Stimulated activated CD4-positive, alpha-beta T cell treated with anti-CD3 and anti-CD28 coated beads, Interleukin-4, amount 100 ng/mL, for 4 hours (primary cell): ENCODE measurements around the gene HARS2.
"Not testable (repeated sequence)": the region's sequence is repeated elsewhere in the genome, so short reads cannot be mapped to it uniquely, and the experiment has no call there.

Source experiments
- DNase-seq, 2 experiments: peaks; one replicate each; pipeline ENCODE4 v3.0.0-alpha.2; 2020

The HARS2 gene, protein sequence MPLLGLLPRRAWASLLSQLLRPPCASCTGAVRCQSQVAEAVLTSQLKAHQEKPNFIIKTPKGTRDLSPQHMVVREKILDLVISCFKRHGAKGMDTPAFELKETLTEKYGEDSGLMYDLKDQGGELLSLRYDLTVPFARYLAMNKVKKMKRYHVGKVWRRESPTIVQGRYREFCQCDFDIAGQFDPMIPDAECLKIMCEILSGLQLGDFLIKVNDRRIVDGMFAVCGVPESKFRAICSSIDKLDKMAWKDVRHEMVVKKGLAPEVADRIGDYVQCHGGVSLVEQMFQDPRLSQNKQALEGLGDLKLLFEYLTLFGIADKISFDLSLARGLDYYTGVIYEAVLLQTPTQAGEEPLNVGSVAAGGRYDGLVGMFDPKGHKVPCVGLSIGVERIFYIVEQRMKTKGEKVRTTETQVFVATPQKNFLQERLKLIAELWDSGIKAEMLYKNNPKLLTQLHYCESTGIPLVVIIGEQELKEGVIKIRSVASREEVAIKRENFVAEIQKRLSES

DNA sequence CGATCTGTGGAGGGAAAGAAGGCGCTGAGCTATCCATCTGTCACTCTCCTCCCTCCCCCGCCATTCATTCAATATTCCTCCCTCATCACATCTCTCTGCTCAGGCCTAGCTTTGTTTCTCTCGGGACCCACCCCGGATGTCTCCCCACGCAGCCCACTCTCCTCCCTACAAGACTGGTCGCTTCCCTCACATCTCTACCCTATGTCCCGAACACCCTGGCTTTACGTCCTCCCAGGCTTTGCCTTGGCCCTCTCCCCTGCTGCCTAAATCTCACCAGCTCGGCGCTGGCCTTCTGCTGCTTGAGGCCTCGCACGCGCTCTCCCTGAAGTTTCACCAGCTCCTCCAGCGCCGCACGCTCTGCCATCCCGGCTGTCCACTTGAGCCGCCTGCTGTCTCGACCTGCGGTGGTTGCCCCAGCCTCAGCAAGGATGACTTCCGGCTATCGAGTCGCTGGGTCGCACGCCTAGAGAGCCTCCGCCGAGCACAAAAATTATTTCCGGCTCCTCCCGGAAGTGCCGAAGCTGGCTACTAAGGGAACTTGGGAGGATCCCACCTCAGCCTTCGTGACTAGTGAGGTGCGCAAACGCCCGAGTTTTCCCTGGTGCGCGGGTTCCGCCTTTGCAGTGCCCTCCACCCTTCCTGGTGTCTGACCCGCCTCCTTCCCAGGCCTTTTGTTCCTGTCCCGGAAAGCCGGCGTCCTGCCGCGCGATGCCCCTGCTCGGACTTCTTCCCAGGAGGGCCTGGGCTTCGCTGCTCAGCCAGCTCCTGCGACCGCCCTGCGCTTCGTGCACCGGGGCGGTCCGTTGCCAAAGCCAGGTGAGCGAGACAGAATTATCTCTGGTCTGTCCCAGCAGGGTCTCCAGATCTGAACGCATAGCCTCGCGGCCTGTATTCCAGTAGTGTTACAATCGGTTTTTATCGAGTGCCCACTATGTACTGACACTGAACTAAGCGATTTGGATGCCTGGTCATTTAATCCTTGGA lies at the start of gene HARS2, which contains the start of gene HARS1:
Gene HARS2 (plus strand): TSS at position 515 of the 984 bp plus-strand sequence. CDS start 194 bp downstream, at position 709.
Gene HARS1 (minus strand): TSS at position 430 of the 984 bp plus-strand sequence. CDS start 66 bp downstream, at position 364.
- DNase-seq, result peak; percentile 75 to 81

DNA sequence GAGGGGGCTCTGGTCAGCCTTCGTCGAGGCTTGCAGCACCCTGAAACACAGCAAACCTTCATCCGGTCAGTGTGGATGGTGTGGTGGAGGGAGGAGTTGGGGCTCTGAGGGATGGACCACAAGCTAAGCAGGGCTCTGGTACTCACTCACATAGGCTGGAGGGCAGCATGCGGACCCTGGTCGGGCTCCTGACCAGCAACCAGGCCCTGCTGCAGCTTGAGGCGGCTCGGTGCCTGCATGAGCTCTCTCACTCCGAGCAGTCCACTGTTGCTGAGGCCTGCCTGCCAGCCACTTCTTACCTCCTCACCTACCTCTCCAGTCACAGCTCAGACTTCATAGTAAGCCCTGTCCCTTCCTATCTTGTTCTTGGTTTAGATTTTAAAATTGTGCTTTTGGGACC lies 49.5 kb upstream of the HARS2 start:
- DNase-seq, result no peak

DNA sequence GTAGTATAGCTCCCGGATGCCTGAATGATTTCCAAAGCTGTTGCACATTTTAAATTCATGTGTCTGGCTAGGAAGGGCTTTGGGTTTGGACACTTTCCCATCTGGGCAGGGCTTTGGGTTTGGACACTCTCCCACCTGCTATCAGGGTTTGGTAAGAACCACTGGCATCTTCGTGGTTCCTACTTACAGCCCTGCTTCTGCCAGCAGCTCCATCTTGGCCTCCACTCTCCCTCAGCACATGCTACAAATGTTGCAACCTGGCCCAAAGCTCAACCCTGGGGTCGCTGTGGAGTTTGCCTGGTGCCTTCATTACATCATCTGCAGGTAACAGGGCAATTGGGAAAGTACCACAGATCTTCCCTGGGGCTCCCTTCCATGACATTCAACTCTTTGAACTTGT lies 48.5 kb upstream of the HARS2 start:
- no peak for DNase-seq

DNA sequence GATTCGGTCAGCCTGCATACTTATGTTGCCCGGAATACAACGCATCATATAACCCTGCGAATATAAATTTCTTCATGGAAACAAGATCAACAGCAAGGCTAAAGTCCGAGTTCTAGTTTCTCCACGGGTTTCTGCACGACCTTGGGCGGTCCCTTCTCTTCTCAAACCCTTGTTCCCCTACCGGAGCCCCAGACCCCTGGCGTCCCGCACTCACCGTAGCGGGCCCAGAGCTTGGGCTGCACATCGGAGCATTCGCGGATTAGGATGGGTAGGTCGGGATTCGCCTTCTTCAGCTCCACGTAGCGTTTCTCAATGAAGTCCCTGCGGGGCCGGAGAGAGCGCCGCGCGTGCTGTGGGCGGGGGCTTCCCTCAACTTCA lies 44.2 kb upstream of the HARS2 start:
- no peak for DNase-seq

DNA sequence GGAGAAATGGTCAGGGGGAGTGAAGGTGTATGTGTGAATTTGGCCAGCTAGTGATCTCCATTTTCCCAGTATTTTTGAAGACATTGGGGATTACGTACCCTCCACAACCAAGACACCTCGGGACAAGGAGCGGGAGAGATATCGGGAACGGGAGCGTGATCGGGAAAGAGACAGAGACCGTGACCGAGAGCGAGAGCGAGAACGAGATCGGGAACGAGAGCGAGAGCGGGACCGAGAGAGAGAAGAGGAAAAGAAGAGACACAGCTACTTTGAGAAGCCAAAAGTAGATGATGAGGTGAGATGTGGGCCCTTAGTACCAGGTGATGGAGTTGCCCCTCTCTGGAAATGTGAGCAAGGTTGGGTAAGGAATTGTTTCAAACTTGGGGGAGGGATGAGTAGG lies 32.4 kb upstream of the HARS2 start:
- no peak for DNase-seq

DNA sequence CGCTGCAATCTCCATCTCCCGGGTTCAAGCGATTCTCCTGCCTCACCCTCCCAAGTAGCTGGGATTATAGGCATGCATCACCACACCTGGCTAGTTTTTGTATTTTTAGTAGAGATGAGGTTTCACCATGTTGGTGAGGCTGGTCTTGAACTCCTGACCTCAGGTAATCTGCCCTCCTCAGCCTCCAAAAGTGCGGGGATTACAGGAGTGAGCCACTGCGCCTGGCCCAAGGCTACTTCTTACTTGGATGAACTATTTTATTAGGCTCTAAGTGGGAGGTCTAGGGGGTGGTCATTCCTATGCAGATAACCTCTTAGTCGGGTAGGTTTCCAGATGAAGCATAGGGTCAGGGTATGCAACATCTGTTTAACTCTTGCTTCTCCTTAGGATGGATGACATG lies 30.9 kb upstream of the HARS2 start:
- not testable (repeated sequence) for DNase-seq

DNA sequence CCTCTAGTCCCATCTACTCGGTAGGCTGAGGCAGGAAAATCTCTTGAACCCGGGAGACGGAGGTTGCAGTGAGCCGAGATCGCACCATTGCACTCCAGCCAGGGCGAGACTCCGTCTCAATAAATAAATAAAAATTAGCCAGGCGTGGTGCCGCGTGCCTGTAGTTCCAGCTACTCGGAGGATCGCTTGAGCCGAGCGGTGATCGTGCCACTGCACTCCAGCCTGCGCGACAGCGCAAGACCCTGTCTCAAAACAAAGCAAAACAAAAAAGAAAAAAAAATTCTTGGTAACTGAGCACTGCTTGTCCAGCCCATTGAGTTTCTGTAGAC lies 27.3 kb upstream of the HARS2 start:
- no peak for DNase-seq

DNA sequence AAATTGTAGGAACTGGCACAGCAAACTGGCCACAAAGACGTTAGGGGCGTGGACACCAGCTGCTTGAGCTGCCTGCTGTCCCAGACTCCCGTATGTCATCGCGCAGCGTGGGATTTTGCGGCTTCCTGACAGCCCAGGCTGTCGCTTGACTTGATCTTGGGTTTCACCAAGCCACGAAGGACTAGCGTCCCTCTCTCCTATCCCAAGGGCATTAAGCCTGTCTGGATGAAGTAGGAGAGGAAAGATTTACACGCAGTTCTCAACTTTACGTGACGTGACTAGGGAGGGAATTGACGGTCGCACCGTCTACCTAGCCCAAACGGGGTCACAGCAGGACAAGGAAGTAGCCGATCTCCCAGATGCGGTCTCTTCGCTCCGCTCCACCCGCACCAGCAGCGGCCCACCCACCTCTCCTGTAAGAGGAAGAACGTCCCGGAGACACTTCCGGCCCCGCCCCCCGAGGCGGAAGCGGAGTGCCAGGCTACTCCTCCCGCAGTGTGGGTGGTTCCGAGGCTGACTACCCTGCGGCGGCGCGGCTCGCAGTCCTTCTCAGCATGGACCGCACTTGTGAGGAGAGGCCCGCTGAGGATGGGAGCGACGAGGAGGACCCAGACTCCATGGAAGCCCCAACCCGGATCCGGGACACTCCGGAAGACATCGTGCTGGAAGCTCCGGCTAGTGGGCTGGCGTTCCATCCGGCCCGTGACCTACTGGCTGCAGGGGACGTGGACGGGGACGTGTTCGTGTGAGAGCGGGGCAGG lies 26.7 kb upstream of the HARS2 start, which contains the start of gene WDR55:
Gene WDR55 (plus strand): TSS at position 546 of the 761 bp plus-strand sequence. CDS start 9 bp downstream, at position 555.
- DNase-seq, result peak; percentile 95

DNA sequence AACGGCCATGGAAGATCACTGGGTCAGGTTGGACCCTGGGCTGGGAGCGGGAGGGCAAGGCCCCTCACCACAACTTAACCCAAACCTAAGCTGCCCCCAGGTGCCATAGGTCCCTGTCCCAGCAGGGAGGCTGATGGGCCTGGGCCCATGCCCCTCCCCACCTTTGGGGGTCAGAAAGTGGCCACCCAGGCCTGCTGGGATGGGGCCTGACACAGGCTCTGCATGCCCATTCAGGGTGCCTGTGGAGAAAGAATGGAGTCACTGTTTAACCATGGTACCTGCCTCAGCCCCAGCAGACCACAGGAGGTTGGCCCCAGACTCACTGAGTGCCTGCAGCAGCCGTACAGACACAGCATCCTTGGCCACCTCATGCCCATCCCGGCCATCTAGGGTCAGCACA lies 20.2 kb upstream of the HARS2 start:
- DNase-seq, result not testable (repeated sequence)

DNA sequence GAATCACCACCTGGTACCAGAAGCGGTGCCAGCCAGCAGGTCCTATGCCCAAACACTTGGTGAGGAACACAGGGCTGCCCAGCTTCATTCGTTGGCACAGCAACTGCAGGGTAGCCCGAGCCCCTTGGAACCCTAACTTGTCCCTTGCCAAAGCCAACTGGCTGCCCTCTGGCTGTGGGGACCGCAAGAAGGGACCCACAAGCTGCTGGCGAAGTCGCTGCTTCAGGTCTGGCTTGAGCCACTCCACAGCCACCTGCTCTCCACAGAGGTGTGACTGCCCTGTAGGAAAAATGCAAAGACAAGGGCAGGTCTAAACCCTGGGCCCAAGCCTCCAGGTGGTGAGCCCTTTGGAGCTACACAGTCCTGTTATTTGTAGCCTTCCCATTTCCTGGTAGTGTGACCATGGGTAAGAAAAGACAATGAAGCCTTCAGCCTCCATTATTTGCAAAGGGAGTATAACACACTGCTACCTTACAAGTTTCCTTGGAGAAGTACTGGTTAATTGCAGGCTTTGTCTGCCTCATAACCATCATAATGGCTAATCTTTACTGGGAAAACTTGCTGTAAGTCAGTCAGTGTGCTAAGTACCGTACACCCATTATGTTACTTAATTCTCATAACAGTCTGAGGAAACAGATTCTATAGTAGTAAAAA lies 19.7 kb upstream of the HARS2 start:
- no peak for DNase-seq

DNA sequence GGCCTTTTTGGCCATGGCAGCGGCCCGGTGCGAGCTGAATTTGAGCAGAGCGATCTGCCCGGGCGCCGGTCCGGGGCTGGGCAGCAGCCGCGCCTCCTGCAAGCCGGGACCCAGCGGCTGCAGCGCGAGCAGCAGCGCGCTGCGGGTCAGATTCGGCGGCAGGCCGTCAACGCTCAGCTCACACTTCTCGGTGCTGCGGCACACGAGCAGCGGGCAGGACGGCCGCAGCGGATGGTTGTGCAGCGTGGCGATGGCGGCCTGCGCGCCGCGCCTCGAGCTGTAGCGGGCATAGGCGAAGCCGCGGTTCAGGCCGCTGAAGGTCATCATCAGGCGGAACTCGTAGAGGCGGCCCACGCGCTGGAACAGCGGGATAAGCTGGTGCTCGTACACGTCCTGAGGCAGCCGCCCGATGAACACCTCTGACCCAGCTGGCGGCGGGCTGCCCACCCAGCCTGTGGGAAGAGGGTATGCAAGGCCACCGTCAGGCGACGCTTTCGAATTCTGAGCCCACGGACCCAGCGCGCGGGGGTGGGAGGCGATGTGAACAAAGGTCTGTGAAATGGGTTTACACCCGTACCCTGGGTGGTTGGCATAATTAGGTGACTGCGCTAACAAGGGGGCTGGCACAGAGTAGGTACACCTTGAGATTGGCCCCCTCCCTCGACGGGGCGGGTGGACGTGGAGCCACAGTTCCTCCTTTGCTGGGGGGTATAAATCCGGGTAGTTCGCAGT lies 18.6 kb upstream of the HARS2 start:
- no peak for DNase-seq

DNA sequence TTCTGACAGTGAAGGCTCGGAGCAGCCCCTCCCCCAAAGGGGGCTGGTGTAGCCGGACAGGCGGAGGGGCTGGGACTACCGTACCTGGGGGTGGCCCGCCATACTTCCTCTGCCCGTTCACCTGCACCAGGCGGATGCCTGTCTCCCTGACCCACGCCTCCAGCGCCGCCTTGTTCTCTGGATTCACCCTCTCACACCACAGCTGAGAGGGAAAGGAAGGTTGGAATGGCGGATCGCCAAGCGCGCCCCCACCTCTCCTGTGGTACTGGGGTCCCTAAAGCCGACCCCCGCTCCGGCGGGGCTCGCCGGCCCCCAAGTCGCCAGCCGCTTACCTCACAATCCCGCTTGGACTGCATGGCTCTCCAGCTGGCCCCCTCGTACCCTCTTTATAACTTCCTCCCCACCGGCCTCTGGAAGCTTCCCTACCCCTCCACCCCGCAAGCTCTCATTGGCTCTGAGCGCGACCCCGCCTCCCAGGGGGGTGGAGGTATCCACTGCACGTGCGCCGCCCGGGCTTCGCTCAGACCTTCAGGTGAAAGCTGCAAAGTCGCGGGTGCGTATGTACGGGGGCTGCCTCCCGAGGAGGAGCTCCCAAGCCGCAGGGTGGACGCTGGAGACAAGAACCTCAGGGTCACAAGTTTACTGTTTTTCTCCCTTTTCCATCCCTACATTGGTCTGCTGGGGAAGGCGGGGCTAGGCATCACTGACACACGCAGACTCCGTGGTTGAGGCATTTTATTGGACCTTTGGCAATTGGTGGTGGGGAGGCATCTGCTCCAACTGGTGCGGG lies 17.9 kb upstream of the HARS2 start, which contains the start of gene DND1:
Gene DND1 (minus strand): TSS at position 390 of the 790 bp plus-strand sequence. CDS start 34 bp downstream, at position 356.
- no peak for DNase-seq

DNA sequence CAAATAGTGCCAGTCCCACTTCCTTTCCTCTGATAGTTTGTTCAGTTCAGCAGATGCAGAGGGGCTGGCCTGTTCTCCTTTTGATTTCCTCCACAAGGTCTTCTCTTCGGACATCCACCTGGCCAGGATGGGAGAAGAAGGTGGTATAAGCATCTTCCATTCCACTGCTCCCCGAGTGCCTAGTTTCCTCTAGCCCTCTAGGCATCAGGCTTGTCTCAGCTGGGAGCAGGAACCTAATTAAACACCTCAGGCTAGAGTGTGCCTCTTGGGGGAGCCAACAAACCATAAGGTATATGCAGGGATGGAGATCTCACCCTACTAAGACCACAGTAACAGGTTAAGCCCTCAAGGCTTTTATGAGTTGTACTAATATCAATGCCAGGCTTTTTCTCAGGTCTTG lies 17.0 kb upstream of the HARS2 start:
- DNase-seq, result no peak

DNA sequence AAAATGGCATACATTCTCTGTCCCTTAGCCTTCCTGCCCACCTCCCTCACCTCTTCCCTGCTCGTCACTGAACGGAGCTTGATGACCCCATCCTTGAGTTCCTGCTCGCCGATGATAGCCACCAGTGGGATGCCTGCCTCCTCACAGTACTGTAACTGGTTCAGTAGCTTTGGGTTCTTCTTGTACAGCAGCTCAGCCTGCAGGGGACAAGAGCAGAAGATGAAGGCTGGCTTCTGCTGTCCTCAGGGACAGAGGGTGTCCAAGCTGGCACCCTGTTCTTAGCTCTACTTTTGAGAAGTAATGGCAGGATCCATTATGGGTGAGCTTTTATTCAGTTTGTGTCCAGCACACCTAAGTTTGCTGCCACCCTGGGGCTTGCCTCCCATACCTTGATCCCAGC lies 16.6 kb upstream of the HARS2 start:
- DNase-seq, result no peak

DNA sequence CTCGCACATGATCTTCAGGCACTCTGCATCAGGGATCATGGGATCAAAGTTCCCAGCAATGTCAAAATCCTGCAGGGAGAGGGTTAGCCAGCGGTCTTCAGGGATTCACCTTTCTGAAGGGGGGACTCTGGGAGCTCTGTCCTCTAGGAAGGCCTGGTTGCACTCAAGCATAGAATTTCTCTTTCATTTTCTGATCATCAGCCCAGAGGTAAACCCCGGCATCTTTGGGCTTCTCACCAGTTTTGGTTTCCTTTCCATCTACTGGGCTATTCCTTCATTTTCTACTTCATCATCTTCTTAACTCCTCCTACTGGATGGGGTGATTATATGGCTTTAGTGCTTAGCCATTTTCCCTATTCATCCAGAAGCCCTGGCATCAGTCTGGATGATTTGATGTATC lies 13.3 kb upstream of the HARS2 start:
- no peak for DNase-seq

DNA sequence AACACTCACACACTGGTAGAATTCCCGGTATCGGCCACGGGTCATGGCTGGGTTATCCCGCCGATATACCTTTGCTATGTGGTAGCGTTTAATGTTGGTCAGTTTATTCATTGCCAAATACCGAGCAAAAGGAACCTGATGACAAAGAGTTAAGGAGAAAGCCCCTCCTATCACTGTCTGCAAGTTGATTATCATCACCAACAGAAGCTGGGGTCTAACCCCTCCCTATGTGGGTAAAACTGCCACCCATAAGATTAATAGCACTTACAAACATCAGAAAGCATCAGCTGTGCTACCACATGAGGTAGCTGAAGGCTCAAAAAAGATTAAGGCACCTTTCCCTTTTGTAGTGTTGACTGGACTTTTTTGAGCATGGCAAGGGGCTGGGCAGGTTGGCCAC lies 12.3 kb upstream of the HARS2 start:
- DNase-seq, result no peak

DNA sequence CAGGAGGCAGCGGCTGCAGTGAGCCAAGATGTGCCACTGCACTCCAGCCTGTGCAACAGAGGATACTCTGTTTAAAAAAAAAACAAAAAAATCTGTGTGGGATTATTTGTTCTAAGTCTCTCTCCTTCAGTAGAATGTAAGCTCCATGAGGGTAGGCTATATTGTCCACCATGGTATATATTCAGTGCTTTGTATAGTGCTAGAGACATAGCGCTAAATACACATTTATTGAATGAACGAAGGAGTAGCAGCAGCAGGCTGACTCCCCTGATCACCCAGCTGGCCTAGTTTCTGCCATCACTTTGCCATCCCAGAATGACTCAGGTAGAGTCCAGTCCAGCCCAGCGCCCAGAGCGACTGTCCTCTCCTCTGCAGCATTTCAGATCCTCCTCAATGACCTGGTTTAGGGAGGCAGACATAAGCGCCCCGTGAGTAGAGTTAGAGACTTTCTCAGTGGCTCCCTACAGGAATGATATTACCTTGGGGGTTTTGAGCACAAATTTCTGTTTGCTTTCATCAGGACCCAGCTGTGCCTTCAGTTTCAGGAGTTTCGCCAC lies 801 bp upstream of the HARS2 start:
- no peak for DNase-seq

DNA sequence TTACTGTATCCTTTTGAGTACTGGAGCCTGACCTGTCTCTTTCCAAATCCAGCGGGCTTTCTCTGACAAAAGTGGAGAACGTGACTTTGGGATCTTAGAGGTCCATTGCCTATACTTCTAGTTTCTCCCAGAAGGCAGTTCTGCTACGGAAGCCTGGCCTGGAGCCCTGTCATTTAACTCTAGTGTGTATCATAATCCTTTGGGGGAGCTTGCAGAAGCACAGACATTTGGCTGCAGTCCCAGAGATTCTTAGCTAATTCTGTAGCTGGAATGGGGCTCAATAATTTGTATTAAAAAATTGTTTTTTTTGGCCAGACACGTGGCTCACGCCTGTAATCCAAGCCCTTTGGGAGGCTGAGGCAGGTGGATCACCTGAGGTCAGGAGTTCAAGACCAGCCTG lies 3.0 kb downstream of the HARS2 start:
- no peak for DNase-seq

DNA sequence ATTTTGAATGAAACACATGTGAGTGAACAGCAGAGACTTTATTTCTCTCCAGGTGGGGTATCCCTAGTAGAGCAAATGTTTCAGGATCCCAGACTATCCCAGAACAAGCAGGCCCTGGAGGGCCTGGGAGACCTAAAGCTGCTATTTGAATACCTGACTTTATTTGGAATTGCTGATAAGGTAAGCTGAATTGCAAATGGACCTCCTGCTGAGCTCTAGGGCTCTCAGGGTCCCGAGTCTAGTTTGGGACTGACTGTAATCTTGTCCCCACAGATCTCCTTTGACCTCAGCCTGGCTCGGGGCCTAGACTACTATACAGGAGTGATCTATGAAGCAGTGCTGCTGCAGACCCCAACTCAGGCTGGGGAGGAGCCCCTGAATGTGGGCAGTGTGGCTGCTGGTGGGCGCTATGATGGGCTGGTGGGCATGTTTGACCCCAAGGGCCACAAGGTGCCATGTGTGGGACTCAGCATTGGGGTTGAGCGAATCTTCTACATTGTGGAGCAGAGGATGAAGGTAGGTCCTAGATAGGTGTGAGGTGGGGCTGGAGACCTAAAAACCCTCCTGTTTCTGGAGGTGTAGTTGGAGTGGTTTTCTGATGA lies 5.7 kb downstream of the HARS2 start:
- DNase-seq, result no peak
